ENCODE measurements around the gene TSSK6. TPM values are rescaled to one million over a fixed set of nuclear protein-coding genes. Genes with fewer than 3 reads are reported as not detected.
A peak's percentile ranks its signal among the peaks of the same experiment; 100 is the strongest.

TSSK6 gene
- total RNA-seq, 1 donor from 2014 or later, result 1.8 TPM

GRCh38 chr19:19551853-19552192 lies 36.5 kb upstream of the TSSK6 start:
- Mint-ChIP-seq H3K9me3 (ENCODE audit: low read depth) (no peaks in the 10 kb centered on the region), H3K36me3 (ENCODE audit: low read depth) (no peaks in the 10 kb centered on the region), H3K27me3 (ENCODE audit: low read depth) (peaks cover 2% of the 10 kb centered on the region), H3K4me1 (ENCODE audit: low read depth) (peaks cover 38% of the 10 kb centered on the region), H3K27ac (ENCODE audit: unreplicated experiment) (peak overlapping the region; percentile 81), H3K4me3 (ENCODE audit: unreplicated experiment) (no peak overlapping the region)
- TF ChIP-seq, protein P1, sequence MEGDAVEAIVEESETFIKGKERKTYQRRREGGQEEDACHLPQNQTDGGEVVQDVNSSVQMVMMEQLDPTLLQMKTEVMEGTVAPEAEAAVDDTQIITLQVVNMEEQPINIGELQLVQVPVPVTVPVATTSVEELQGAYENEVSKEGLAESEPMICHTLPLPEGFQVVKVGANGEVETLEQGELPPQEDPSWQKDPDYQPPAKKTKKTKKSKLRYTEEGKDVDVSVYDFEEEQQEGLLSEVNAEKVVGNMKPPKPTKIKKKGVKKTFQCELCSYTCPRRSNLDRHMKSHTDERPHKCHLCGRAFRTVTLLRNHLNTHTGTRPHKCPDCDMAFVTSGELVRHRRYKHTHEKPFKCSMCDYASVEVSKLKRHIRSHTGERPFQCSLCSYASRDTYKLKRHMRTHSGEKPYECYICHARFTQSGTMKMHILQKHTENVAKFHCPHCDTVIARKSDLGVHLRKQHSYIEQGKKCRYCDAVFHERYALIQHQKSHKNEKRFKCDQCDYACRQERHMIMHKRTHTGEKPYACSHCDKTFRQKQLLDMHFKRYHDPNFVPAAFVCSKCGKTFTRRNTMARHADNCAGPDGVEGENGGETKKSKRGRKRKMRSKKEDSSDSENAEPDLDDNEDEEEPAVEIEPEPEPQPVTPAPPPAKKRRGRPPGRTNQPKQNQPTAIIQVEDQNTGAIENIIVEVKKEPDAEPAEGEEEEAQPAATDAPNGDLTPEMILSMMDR (IDR thresholded peaks at IDR 0.05), result no peak
- DNase-seq (ENCODE audit: low spot score), result no peak

DNA sequence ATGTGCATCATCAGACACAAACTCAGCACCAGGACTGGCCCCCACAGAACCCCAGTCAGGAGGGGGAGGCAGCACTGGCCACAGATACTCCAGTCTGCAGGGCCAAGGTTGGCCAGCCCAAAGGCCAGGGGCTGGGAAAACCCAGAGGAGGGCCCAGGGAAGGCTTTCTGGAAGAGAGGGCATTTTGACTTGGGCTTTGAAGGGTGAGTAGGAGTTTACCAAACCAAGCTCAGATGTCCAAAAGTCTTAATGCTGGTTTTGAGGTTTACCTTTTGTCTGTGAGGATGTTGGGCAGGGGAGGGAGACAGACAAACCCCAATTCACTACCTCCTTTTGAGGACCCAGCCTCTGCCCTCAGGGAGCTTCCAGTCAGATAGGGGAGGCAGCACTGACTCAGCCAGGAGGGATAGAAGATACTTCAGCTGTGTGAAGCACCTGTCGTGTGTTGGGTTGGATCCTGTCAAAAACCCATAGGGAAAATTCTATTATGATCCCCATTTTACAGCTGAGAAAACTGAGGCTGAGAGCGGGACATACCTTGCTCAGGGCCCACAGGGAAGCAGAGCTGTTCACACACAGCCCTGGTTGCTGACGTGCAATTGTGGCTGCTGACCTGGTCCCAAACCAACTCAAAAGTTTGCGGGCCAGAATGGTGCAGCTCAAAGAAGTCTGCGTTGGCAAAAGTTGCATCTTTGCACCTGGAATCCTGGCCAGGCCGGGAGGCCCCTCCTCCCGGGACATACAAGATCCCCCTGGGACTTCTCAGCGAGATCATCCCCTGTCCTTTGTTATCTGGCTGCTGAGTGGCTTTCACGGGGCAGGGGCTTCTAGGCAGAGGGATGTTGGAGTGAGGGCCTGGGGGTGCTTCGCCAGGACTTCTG lies 35.9 kb upstream of the TSSK6 start:
- peak overlapping the region; percentile 63 for H3K27ac Mint-ChIP-seq (ENCODE audit: unreplicated experiment)
- no peaks in the 10 kb centered on the region for H3K9me3 Mint-ChIP-seq (ENCODE audit: low read depth)
- peaks cover 2% of the 10 kb centered on the region for H3K27me3 Mint-ChIP-seq (ENCODE audit: low read depth)
- TF ChIP-seq, protein P1 (IDR thresholded peaks at IDR 0.05), result no peak
- H3K4me1 Mint-ChIP-seq (ENCODE audit: low read depth), result peaks cover 38% of the 10 kb centered on the region
- no peak overlapping the region for H3K4me3 Mint-ChIP-seq (ENCODE audit: unreplicated experiment)
- no peaks in the 10 kb centered on the region for H3K36me3 Mint-ChIP-seq (ENCODE audit: low read depth)
- DNase-seq (ENCODE audit: low spot score), result no peak

DNA sequence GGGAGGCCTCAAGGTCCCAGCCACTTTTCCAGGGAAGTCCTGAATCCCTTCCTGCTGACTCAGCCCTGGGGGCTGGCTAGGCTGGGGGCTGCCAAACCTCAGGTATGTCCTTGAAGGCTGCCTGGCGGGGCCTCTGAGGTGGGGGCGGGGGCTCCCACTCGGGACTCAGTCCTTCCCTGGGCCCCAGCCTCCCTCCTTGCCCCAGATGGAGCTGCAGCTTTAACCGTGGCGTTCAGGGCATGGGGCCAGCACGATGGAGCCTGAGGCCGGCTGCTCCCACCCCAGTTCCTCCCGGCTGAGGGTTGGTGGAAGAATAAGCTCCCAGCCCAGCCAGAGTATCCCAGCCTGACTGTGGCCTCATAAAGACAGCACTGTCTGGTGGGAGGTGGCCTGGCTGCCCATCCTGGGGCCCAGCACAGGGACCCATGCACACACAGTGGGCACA lies 35.2 kb upstream of the TSSK6 start:
- H3K36me3 Mint-ChIP-seq (ENCODE audit: low read depth), result no peaks in the 10 kb centered on the region
- peaks cover 2% of the 10 kb centered on the region for H3K27me3 Mint-ChIP-seq (ENCODE audit: low read depth)
- TF ChIP-seq, protein P1 (IDR thresholded peaks at IDR 0.05), result no peak
- H3K9me3 Mint-ChIP-seq (ENCODE audit: low read depth), result no peaks in the 10 kb centered on the region
- DNase-seq (ENCODE audit: low spot score), result peak; percentile 83
- H3K4me1 Mint-ChIP-seq (ENCODE audit: low read depth), result peaks cover 38% of the 10 kb centered on the region
- H3K4me3 Mint-ChIP-seq (ENCODE audit: unreplicated experiment), result no peak overlapping the region
- H3K27ac Mint-ChIP-seq (ENCODE audit: unreplicated experiment), result no peak overlapping the region

GRCh38 chr19:19549804-19550464 lies 34.6 kb upstream of the TSSK6 start:
- H3K9me3 Mint-ChIP-seq (ENCODE audit: low read depth), result no peaks in the 10 kb centered on the region
- H3K36me3 Mint-ChIP-seq (ENCODE audit: low read depth), result no peaks in the 10 kb centered on the region
- no peak overlapping the region for H3K4me3 Mint-ChIP-seq (ENCODE audit: unreplicated experiment)
- TF ChIP-seq, protein P1 (IDR thresholded peaks at IDR 0.05), result no peak
- H3K27ac Mint-ChIP-seq (ENCODE audit: unreplicated experiment), result no peak overlapping the region
- peak; percentile 78 for DNase-seq (ENCODE audit: low spot score)
- peaks cover 38% of the 10 kb centered on the region for H3K4me1 Mint-ChIP-seq (ENCODE audit: low read depth)
- peaks cover 2% of the 10 kb centered on the region for H3K27me3 Mint-ChIP-seq (ENCODE audit: low read depth)

- TF ChIP-seq, protein P1 (IDR thresholded peaks at IDR 0.05), result no peak
- H3K27me3 Mint-ChIP-seq (ENCODE audit: low read depth), result peaks cover 2% of the 10 kb centered on the region
- H3K27ac Mint-ChIP-seq (ENCODE audit: unreplicated experiment), result peak overlapping the region; percentile 13
- no peak for DNase-seq (ENCODE audit: low spot score)
- H3K4me3 Mint-ChIP-seq (ENCODE audit: unreplicated experiment), result no peak overlapping the region
- H3K4me1 Mint-ChIP-seq (ENCODE audit: low read depth), result peaks cover 38% of the 10 kb centered on the region
- no peaks in the 10 kb centered on the region for H3K9me3 Mint-ChIP-seq (ENCODE audit: low read depth)
- H3K36me3 Mint-ChIP-seq (ENCODE audit: low read depth), result no peaks in the 10 kb centered on the region
These were observed 33.8 kb upstream of the TSSK6 start for GRCh38 chr19:19548915-19549759.
